Measurements from ENCODE around the gene ZFP1.
A peak's percentile ranks its signal among the peaks of the same experiment; 100 is the strongest.

ZFP1 gene

DNA sequence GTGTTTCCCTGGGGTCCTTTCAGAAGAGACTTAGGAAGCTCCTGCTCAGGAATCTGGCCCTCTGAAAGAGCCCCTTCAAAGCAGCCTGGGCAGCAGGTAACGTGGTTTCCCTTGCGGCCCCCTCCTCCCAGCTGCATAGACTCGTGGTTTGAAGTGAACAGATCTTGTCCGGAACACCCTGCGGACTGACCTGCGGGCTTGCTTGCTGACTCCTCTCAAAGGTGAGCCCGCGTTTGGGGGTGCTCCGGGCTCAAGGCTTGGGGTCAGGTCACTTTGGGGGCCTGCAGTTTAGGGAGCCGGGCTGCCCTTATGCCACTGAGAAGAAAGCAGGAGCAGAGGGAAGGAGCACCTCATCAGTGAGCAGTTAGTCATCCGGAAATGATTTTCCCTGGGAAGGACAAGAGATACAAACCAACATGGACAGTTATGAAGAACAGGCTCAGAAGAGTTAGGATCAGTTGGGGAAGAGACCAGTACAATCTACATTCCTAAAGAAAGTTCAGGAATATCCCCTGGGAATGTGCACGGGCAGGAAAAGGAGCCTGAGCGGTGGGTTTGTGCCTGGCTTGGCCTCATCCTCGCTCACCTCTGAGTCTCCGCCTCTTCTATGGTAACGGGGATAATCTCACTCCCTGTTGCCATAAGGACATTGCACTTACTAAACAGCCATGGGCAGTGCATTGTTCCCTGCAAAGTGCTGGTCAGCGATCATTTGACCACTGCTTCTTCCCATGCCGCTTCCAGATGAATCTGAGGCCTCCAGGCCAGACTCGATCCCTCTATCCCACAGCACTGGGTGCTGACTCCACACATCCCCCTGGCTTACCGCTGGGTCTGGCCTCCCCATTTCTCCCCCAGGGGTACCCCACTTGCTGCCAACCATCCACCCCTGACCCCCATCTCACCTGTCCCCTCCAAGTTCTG lies 41.7 kb upstream of the ZFP1 start:
- H3K4me1 ChIP-seq (ENCODE audit: control insufficient read depth, insufficient read depth, low read length) = peaks cover 75% of the 10 kb centered on the region
- H3K4me3 ChIP-seq (ENCODE audit: low read length in 2 of 2) = peak overlapping the region in 1 of 2 donors; percentile 58
- H3K27me3 ChIP-seq (ENCODE audit: control insufficient read depth in 1 of 2, insufficient read depth in 2 of 2, low read length in 2 of 2) = no peaks in the 10 kb centered on the region
- H3K36me3 ChIP-seq (ENCODE audit: control insufficient read depth in 2 of 2, insufficient read depth in 2 of 2, low read length in 2 of 2) = no peaks in the 10 kb centered on the region
- peak overlapping the region; percentile 97 for H3K27ac ChIP-seq (ENCODE audit: low read length)
- no peaks in the 10 kb centered on the region for H3K9me3 ChIP-seq (ENCODE audit: control insufficient read depth in 2 of 2, low read length in 2 of 2)
- H3K9ac ChIP-seq (ENCODE audit: low read length in 2 of 2) = peak overlapping the region in 1 of 2 donors; percentile 39

DNA sequence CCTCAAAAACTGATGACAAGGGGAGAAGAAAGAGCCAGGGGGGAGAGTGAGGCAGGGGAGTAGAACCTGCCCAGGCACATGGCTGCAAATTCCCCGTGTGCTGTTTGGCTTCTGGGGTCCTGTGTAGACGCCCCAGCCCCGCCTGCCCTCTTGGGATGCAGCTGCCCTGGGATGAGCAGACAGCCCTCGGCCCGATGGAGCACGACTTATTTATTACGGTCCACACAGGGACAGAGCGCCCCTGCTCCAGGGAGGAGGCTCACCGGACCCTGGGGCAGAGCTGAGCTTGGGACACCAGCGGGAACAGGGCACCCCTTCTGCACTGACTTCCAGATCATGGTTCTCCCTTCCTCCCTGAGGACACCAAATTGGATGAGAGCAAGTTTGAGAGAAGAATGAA lies 40.8 kb upstream of the ZFP1 start:
- no peaks in the 10 kb centered on the region for H3K27me3 ChIP-seq (ENCODE audit: control insufficient read depth in 1 of 2, insufficient read depth in 2 of 2, low read length in 2 of 2)
- H3K9ac ChIP-seq (ENCODE audit: low read length in 2 of 2) = peak overlapping the region in 1 of 2 donors; percentile 21
- H3K4me1 ChIP-seq (ENCODE audit: control insufficient read depth, insufficient read depth, low read length) = peaks cover 84% of the 10 kb centered on the region
- no peaks in the 10 kb centered on the region for H3K36me3 ChIP-seq (ENCODE audit: control insufficient read depth in 2 of 2, insufficient read depth in 2 of 2, low read length in 2 of 2)
- no peaks in the 10 kb centered on the region for H3K9me3 ChIP-seq (ENCODE audit: control insufficient read depth in 2 of 2, low read length in 2 of 2)
- peak overlapping the region; percentile 97 for H3K27ac ChIP-seq (ENCODE audit: low read length)
- peak overlapping the region in 1 of 2 donors; percentile 8 for H3K4me3 ChIP-seq (ENCODE audit: low read length in 2 of 2)

DNA sequence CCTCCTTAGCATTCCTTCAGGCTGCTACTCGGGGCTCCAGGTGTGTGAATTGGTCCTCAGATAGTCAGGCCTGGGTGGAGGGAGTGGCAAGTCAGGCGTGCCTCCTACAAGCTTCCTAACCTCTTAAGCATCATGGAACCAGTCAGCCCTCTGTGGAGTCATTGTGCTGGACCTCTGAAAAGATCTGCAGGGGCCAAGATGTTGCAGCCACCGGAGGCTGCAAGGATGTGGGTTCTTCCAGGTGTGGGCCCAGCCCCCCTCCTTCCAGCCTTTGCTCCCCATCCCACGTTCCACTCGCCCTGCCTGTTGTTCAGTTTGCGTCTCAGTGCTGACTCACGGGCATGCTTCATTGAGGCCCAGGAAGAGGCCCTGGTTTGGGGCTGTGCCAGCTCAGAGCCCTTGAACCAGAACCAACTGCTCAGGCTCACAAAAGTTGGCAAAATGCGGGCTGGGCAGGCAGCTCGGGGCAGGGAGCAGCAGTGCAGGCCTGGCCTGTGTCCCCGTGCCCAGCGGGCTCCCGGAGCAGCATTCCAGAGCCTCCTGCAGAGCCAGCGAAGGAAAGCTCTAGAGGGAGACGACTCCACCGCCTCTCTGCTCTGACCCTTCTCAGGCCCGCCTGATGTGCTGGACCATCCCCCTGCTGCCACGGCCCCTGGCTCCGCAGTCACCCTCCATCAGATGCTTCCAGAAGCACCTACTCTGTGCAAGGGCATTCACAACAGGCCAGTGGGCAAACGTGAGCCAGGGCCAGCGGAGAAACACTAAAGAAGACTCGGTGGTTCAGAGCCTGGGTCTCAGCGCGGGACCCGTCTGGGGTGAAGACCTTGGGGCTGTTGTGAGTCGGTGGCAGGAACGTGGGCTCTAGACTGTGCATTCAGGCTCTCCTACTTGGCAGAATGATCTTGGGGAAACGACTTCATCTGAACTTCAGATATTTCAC lies 39.3 kb upstream of the ZFP1 start:
- Histone ChIP-seq H3K27me3 (ENCODE audit: control insufficient read depth in 1 of 2, insufficient read depth in 2 of 2, low read length in 2 of 2) (no peaks in the 10 kb centered on the region), H3K36me3 (ENCODE audit: control insufficient read depth in 2 of 2, insufficient read depth in 2 of 2, low read length in 2 of 2) (no peaks in the 10 kb centered on the region), H3K9me3 (ENCODE audit: control insufficient read depth in 2 of 2, low read length in 2 of 2) (no peaks in the 10 kb centered on the region), H3K27ac (ENCODE audit: low read length) (peak overlapping the region; percentile 97), H3K9ac (ENCODE audit: low read length in 2 of 2) (peak overlapping the region; percentile 26 to 55), H3K4me1 (ENCODE audit: control insufficient read depth, insufficient read depth, low read length) (peaks cover 82% of the 10 kb centered on the region), H3K4me3 (ENCODE audit: low read length in 2 of 2) (peak overlapping the region in 1 of 2 donors; percentile 65)

DNA sequence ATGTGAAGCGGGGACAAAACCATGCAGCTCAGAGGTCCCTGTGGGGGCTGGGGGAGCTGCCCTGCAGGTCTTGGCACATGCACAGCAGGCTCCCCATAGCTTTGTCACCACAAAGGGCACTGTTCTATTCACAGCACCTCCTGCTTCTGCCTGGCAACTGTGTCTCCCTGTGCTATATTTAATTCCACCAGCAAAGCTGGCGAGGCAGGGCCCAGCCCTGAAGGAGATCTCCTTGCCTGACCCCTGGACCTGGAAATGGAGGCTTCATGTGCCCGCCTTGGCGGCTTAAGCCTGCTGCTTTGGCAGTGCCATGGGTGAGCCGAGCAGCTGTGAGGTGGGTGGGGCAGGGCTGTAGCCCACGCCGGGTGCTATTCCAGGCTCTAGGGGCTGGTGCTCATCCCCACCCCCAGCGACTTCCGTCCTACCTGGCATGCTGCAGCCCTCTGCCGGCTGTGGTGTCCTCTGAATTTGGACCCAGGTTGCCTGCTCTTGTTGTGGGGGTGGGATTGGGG lies 38.5 kb upstream of the ZFP1 start:
- Histone ChIP-seq H3K4me1 (ENCODE audit: control insufficient read depth, insufficient read depth, low read length) (peaks cover 77% of the 10 kb centered on the region), H3K36me3 (ENCODE audit: control insufficient read depth in 2 of 2, insufficient read depth in 2 of 2, low read length in 2 of 2) (no peaks in the 10 kb centered on the region), H3K27ac (ENCODE audit: low read length) (peak overlapping the region; percentile 97), H3K27me3 (ENCODE audit: control insufficient read depth in 1 of 2, insufficient read depth in 2 of 2, low read length in 2 of 2) (no peaks in the 10 kb centered on the region), H3K9ac (ENCODE audit: low read length in 2 of 2) (peak overlapping the region; percentile 51 to 55), H3K4me3 (ENCODE audit: low read length in 2 of 2) (peak overlapping the region; percentile 15 to 65), H3K9me3 (ENCODE audit: control insufficient read depth in 2 of 2, low read length in 2 of 2) (no peaks in the 10 kb centered on the region)

DNA sequence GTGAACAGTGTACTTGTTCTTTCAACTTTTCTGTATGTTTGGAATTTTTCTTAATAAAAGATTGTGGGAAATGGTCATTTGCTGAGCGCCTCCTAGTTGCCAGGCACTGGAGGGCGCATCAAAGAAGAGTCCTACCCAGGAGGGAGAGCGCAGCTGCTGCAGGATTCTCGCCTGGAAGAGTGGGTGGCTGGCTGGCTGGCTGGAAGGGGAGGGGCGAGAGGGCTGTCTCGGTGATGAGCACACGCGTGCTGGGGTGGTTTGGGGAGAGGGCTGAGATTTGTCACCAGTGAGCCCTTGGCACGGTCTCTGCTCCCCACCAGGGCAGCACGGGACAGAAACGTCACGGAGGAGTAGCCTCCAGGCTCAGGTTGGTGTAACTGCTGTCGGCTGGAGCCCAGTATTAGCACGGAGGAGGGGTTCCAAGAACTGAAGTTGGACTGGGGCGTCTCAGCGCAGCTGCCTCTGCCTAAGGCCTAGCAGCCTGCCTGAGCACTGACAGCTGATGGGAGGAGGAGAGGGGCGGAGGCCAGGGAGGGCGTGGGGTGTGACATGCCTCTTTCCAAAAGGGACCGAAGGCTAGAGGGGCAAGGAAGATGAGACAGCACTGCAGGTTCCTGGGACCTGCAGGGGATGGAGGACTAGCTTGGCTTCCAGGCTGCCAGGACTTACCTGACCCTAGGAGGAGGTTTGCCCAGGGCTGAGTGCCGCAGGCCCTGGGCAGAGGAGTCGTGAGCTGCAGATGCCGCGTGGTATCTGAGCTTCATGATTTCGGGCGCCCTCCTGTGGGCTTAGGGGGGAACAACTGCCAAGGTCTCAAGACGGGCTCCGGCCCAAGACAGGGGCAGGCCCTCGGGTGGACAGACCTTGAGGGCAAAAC lies 37.4 kb upstream of the ZFP1 start:
- H3K36me3 ChIP-seq (ENCODE audit: control insufficient read depth in 2 of 2, insufficient read depth in 2 of 2, low read length in 2 of 2) = no peaks in the 10 kb centered on the region

DNA sequence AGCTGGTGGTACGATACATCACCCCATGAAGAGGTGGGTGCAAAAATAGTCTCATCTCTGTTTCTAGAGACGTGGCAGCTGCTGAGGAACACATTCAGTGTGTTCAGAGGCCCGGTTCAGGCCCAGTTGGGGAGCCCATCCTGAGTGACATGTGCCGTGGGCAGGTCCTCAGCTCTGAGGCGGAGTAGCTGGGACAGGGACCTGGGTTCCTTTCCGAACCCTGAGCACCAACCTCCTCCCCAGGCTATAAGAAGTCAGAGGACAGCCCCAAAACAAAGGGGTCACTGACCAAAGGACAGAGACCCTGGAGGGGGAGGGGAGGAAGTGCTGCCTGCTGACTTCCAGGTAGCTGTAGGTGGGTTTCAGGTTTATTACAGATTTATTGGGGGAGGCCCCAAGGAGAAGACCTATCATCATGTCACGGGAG lies 36.8 kb upstream of the ZFP1 start:
- H3K9ac ChIP-seq (ENCODE audit: low read length in 2 of 2) = peak overlapping the region; percentile 29 to 32
- H3K4me3 ChIP-seq (ENCODE audit: low read length in 2 of 2) = peak overlapping the region; percentile 15 to 65
- H3K4me1 ChIP-seq (ENCODE audit: control insufficient read depth, insufficient read depth, low read length) = peaks cover 75% of the 10 kb centered on the region
- no peaks in the 10 kb centered on the region for H3K27me3 ChIP-seq (ENCODE audit: control insufficient read depth in 1 of 2, insufficient read depth in 2 of 2, low read length in 2 of 2)
- H3K36me3 ChIP-seq (ENCODE audit: control insufficient read depth in 2 of 2, insufficient read depth in 2 of 2, low read length in 2 of 2) = no peaks in the 10 kb centered on the region
- peak overlapping the region; percentile 97 for H3K27ac ChIP-seq (ENCODE audit: low read length)
- no peaks in the 10 kb centered on the region for H3K9me3 ChIP-seq (ENCODE audit: control insufficient read depth in 2 of 2, low read length in 2 of 2)

More for the DNA sequence above, 37.4 kb upstream of the ZFP1 start:
- no peaks in the 10 kb centered on the region for H3K9me3 ChIP-seq (ENCODE audit: control insufficient read depth in 2 of 2, low read length in 2 of 2)
- peak overlapping the region; percentile 97 for H3K27ac ChIP-seq (ENCODE audit: low read length)
- no peaks in the 10 kb centered on the region for H3K27me3 ChIP-seq (ENCODE audit: control insufficient read depth in 1 of 2, insufficient read depth in 2 of 2, low read length in 2 of 2)
- H3K9ac ChIP-seq (ENCODE audit: low read length in 2 of 2) = peak overlapping the region; percentile 51
- H3K4me1 ChIP-seq (ENCODE audit: control insufficient read depth, insufficient read depth, low read length) = peaks cover 75% of the 10 kb centered on the region
- peak overlapping the region; percentile 15 to 65 for H3K4me3 ChIP-seq (ENCODE audit: low read length in 2 of 2)

DNA sequence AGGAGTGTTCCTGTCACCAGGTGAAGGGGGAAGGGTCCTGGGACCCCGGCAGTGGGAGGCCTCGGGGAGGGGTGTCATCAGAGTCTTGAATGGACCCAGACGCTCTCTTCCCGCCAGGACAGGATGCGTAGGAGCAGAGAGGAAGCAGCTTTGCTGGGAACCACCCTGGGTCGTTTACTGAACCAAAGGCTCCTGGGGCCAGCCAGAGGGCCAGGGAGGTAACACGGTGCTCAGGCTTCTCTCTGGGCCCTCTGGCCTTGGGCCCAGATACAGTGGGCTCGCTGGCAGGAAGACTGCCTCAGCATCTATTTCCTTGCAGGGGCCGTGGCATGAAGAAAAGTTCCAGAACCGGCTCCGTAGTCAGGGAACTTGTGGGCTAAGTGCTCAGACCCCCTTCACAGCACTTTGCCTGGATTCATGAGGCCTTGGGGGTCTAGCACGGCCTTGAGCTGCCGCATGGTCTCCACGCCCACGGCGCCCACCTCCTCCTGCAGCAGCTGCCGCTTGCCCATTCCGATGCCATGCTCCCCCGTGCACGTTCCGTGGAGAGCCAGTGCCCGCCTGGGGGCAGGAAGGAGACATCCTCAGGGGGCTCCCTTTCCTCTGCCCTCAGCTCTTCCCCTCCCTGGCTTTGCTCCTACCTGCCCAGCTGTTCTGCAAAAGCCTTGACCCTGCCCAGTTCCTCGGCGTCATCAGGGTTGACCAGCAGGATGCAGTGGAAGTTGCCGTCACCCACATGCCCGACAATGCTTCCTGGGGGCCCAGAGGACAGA lies 36.2 kb upstream of the ZFP1 start:
- H3K27ac ChIP-seq (ENCODE audit: low read length) = peak overlapping the region; percentile 97
- H3K4me3 ChIP-seq (ENCODE audit: low read length in 2 of 2) = no peak overlapping the region
- no peaks in the 10 kb centered on the region for H3K9me3 ChIP-seq (ENCODE audit: control insufficient read depth in 2 of 2, low read length in 2 of 2)
- no peaks in the 10 kb centered on the region for H3K27me3 ChIP-seq (ENCODE audit: control insufficient read depth in 1 of 2, insufficient read depth in 2 of 2, low read length in 2 of 2)
- H3K4me1 ChIP-seq (ENCODE audit: control insufficient read depth, insufficient read depth, low read length) = peaks cover 73% of the 10 kb centered on the region
- peak overlapping the region; percentile 29 to 32 for H3K9ac ChIP-seq (ENCODE audit: low read length in 2 of 2)
- no peaks in the 10 kb centered on the region for H3K36me3 ChIP-seq (ENCODE audit: control insufficient read depth in 2 of 2, insufficient read depth in 2 of 2, low read length in 2 of 2)

DNA sequence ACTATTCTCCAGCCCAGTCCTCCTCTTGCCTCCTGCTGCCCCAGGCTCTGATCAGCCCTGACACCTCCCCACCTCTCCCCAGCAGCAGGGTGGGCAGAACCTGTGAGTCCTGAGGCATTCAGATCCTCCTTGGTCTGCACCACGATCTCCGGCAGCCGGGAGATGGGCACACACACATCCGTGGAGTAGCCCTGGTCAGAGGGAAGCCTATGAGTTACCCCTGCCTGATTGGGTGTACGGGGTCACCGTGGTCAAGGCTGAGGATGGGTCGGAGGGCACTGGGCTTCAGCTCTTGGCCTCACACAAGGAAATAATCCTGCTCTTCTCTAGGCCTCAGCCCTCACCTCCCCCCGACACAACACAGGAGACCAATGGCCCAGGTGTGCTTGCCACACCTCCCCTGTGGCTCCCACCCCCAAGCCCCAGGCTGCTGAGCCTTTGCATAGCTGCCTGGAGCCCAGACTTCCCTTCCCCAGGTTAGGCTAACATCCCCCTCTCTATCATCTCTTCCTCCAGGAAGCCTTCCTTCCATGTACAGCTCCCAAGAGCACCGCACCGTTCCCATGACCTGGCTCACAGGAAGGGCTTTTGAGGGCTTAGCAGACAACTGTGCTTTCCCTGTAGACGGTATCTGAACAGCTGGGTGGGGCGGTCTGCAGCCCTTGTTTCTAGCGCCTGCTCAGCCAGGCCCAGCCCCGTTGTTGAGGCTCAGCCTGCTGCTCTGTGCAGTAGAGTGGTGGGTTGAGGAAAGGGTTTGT lies 35.4 kb upstream of the ZFP1 start:
- peaks cover 65% of the 10 kb centered on the region for H3K4me1 ChIP-seq (ENCODE audit: control insufficient read depth, insufficient read depth, low read length)
- H3K9me3 ChIP-seq (ENCODE audit: control insufficient read depth in 2 of 2, low read length in 2 of 2) = no peaks in the 10 kb centered on the region
- H3K9ac ChIP-seq (ENCODE audit: low read length in 2 of 2) = no peak overlapping the region
- H3K4me3 ChIP-seq (ENCODE audit: low read length in 2 of 2) = no peak overlapping the region
- no peak overlapping the region for H3K27ac ChIP-seq (ENCODE audit: low read length)
- no peaks in the 10 kb centered on the region for H3K36me3 ChIP-seq (ENCODE audit: control insufficient read depth in 2 of 2, insufficient read depth in 2 of 2, low read length in 2 of 2)
- H3K27me3 ChIP-seq (ENCODE audit: control insufficient read depth in 1 of 2, insufficient read depth in 2 of 2, low read length in 2 of 2) = no peaks in the 10 kb centered on the region

DNA sequence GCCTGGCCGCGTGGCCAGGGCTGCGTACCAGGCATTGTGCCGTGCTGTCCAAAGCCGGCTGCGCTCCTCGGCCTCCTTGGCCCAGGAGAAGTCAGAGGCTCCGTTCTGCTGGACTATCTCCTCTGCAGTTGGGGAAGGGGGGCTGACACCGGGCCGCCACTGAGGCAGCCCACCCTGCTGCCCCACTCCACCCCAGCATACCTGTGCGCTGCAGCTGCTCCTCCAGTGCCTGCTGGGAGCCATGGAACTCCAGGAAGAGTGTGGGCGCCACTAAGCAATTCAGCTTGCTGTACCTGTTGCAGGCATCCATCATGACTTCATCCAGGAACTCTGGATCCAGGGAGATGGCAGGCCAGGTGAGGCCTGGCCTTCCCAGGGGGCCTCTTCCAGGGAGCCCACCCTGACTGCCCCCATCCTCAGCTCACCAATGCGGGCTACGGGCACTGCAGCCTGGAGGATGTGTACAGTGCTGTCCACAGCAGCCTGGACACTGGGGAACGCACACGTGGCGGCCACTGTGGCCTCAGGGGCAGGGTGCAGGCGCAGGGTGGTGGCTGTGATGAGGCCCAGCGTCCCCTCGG lies 34.7 kb upstream of the ZFP1 start:
- Histone ChIP-seq H3K9me3 (ENCODE audit: control insufficient read depth in 2 of 2, low read length in 2 of 2) (no peaks in the 10 kb centered on the region), H3K36me3 (ENCODE audit: control insufficient read depth in 2 of 2, insufficient read depth in 2 of 2, low read length in 2 of 2) (no peaks in the 10 kb centered on the region), H3K27ac (ENCODE audit: low read length) (no peak overlapping the region), H3K9ac (ENCODE audit: low read length in 2 of 2) (no peak overlapping the region), H3K4me1 (ENCODE audit: control insufficient read depth, insufficient read depth, low read length) (peaks cover 60% of the 10 kb centered on the region), H3K27me3 (ENCODE audit: control insufficient read depth in 1 of 2, insufficient read depth in 2 of 2, low read length in 2 of 2) (no peaks in the 10 kb centered on the region), H3K4me3 (ENCODE audit: low read length in 2 of 2) (no peak overlapping the region)

Measured in stomach smooth muscle (tissue), 2 donors.